Type B pancreatic cell (in vitro differentiated cells): ENCODE measurements around the gene NBEA. TPM values are rescaled to one million over a fixed set of nuclear protein-coding genes. Genes with fewer than 3 reads are reported as not detected.

Experiments
- DNase-seq: peaks from one replicate; pipeline ENCODE4 v3.0.0; 2021; ENCODE audit warnings: mixed read lengths; ENCODE audit not compliant: unreplicated experiment; ENCODE audit errors: extremely low spot score
- H3K27ac Mint-ChIP-seq: 2 replicates; pipeline ENCODE4 v1.8.0; 2021; ENCODE audit warnings: mild to moderate bottlenecking, mixed read lengths
- H3K27me3 Mint-ChIP-seq: 2 replicates; pipeline ENCODE4 v1.8.0; 2021; ENCODE audit warnings: mixed read lengths
- H3K36me3 Mint-ChIP-seq: 2 replicates; pipeline ENCODE4 v1.8.0; 2021; ENCODE audit warnings: mixed read lengths
- H3K4me1 Mint-ChIP-seq: one replicate; pipeline ENCODE4 v1.8.0; 2021; ENCODE audit warnings: mixed read lengths; ENCODE audit not compliant: unreplicated experiment
- H3K4me3 Mint-ChIP-seq: 2 replicates; pipeline ENCODE4 v1.8.0; 2021; ENCODE audit warnings: mild to moderate bottlenecking, mixed read lengths
- H3K9me3 Mint-ChIP-seq: 2 replicates; pipeline ENCODE4 v1.8.0; 2021; ENCODE audit warnings: mixed read lengths
- total RNA-seq: library from RNA; stranded (reverse); gene quantifications from 2 replicates; pipeline ENCODE4 v1.2.1, GENCODE V29; 2021; ENCODE audit warnings: low replicate concordance
- TF ChIP-seq, protein P1 (sequence below): fragments of 200-600 bp; sonication (generic); conservative IDR thresholded peaks from 2 replicates; pipeline ENCODE4 v1.5.0; 2021; ENCODE audit warnings: antibody characterized with exemption, mild to moderate bottlenecking

Gene NBEA
- total RNA-seq, 1 donor from 2014 or later = 20.8 TPM

DNA sequence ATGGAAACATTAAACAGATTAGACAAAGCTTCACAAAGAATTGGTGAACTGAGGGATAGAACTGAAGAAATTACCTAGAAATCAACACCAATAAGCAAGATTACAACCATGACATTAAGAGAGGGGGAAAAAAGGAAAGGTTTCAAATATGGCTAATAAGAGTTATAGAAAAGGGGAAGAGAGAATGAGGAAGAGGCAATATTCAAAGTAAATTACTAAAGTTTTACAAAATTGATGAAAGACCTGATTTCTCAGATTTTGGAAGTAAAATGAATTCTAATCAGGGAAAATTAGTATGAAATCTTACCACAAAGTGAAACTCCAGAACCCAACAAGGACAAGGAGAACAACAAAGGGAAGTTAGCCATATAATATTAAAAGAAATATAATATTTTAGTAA, 187.4 kb downstream of the NBEA start:
- H3K36me3 Mint-ChIP-seq = no peaks in the 10 kb centered on the region
- H3K4me3 Mint-ChIP-seq = no peak overlapping the region
- H3K9me3 Mint-ChIP-seq = no peaks in the 10 kb centered on the region
- TF ChIP-seq, protein P1, sequence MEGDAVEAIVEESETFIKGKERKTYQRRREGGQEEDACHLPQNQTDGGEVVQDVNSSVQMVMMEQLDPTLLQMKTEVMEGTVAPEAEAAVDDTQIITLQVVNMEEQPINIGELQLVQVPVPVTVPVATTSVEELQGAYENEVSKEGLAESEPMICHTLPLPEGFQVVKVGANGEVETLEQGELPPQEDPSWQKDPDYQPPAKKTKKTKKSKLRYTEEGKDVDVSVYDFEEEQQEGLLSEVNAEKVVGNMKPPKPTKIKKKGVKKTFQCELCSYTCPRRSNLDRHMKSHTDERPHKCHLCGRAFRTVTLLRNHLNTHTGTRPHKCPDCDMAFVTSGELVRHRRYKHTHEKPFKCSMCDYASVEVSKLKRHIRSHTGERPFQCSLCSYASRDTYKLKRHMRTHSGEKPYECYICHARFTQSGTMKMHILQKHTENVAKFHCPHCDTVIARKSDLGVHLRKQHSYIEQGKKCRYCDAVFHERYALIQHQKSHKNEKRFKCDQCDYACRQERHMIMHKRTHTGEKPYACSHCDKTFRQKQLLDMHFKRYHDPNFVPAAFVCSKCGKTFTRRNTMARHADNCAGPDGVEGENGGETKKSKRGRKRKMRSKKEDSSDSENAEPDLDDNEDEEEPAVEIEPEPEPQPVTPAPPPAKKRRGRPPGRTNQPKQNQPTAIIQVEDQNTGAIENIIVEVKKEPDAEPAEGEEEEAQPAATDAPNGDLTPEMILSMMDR = no peak
- H3K4me1 Mint-ChIP-seq = no peaks in the 10 kb centered on the region
- DNase-seq = no peak
- H3K27ac Mint-ChIP-seq = no peak overlapping the region
- no peaks in the 10 kb centered on the region for H3K27me3 Mint-ChIP-seq

DNA sequence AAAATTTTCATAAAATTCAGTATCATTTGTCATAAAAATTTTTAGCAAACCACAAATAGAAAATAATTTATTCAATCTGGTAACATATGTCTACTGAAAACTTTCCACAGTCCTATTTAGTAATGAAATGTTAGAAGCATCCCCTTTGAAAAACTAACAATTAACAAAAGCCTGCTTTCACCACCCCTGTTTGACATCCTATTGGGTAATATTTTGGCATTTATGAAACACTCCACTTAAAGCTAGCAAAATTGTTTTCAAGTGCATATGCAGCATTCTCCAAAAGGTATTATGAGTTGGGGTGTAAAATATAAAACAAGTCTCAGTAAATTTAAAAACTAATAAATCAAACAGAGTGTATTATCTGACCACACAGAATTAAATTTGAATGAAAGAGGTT, 189.4 kb downstream of the NBEA start:
- DNase-seq = no peak
- H3K27ac Mint-ChIP-seq = no peak overlapping the region
- peaks cover 5% of the 10 kb centered on the region for H3K36me3 Mint-ChIP-seq
- TF ChIP-seq, protein P1 = no peak
- no peaks in the 10 kb centered on the region for H3K9me3 Mint-ChIP-seq
- H3K27me3 Mint-ChIP-seq = no peaks in the 10 kb centered on the region
- H3K4me3 Mint-ChIP-seq = no peak overlapping the region
- no peaks in the 10 kb centered on the region for H3K4me1 Mint-ChIP-seq

DNA sequence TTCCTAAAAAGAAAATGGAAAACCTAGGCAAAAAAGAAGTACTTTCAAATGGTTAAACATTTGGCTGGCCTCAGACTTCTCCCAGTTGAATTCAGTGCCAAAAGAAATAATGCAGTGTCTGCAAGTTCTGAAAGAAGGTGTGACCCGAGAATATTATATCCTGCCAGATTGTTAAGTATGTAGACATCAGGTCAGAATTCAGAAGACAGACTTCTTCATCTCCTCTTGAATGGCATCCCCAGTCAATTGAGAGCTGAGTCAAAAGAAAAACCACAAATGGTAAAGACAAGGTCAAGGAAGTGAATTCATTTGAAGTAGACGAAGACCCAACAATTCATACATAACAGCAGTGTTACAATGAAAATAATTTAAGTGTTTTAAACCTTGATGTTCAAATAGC, 194.5 kb downstream of the NBEA start:
- H3K9me3 Mint-ChIP-seq = no peaks in the 10 kb centered on the region
- peaks cover 4% of the 10 kb centered on the region for H3K4me1 Mint-ChIP-seq
- H3K4me3 Mint-ChIP-seq = no peak overlapping the region
- TF ChIP-seq, protein P1 = no peak
- DNase-seq = no peak
- no peaks in the 10 kb centered on the region for H3K27me3 Mint-ChIP-seq
- peaks cover 5% of the 10 kb centered on the region for H3K36me3 Mint-ChIP-seq
- no peak overlapping the region for H3K27ac Mint-ChIP-seq

DNA sequence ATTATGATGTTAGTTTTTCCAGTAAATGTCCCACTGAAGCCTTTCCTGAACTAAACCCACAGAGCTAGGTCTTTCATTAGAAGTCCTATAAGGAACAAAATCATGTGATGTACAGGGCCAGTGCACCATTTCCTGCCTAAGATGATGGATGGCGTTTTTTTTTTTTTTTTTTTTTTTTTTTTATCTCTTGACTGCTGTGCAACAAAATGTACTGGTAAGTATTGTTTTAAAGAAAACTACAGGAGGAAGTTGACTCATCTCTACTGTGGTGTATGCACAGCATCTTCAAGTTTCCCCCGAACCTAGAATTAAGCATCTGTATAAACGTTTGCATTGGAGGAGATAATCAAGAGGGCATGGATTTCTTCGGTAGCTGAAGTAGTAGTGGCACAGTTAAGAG, 197.5 kb downstream of the NBEA start:
- DNase-seq = no peak
- Mint-ChIP-seq H3K4me3 (no peak overlapping the region), H3K27me3 (no peaks in the 10 kb centered on the region), H3K27ac (no peak overlapping the region), H3K9me3 (no peaks in the 10 kb centered on the region), H3K4me1 (peaks cover 4% of the 10 kb centered on the region), H3K36me3 (peaks cover 7% of the 10 kb centered on the region)
- TF ChIP-seq, protein P1 = no peak

DNA sequence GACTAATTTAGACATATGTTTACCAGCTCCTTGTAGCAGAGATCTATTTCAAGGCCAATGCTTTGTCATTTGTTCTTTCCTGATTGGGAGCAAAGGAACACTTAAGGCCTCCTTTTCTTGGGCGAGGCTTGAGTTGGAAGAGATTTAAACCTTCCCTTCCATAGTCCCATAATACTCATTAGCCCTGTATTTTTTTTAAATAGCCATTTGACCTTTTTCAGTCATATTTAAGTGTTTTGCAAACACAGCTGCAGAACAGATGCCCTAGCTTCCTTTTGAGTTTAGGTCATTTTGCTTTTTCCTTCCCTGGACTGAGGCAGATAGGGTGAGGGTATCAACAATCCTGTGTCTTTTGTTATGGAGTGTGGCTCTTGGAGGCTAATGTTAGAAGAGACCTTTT, 198.3 kb downstream of the NBEA start:
- Mint-ChIP-seq H3K9me3 (no peaks in the 10 kb centered on the region), H3K27ac (no peak overlapping the region), H3K4me3 (no peak overlapping the region), H3K27me3 (no peaks in the 10 kb centered on the region), H3K36me3 (peaks cover 9% of the 10 kb centered on the region), H3K4me1 (peaks cover 4% of the 10 kb centered on the region)
- no peak for DNase-seq
- TF ChIP-seq, protein P1 = no peak

DNA sequence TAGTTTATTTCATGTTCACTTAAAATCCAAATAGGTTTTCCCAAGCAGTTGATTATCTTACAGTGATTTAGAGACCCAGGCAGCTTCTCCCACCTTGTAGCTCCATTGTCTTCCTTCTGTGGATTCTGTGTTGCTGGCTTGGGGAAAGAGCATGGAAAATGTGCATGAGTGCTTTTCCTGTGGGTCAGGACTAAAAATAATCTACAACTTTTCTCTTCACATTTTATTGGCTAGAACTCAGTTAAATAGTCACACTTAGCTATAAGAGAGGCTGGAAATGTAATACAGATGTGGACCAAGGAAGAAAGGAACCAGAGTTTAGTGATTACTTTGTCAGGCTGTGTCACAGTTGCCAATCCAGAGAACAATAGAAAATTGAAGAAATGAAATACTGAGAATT, 198.8 kb downstream of the NBEA start:
- Mint-ChIP-seq H3K27ac (no peak overlapping the region), H3K4me3 (no peak overlapping the region), H3K27me3 (no peaks in the 10 kb centered on the region), H3K36me3 (peaks cover 11% of the 10 kb centered on the region), H3K9me3 (no peaks in the 10 kb centered on the region), H3K4me1 (peaks cover 4% of the 10 kb centered on the region)
- TF ChIP-seq, protein P1 = no peak
- no peak for DNase-seq
